ENCODE measurements around the gene NFIA.

GRCh38 chr1:61131716-61132115 is 49.4 kb downstream of the NFIA start:
- TF ChIP-seq POLR2A (IDR thresholded peaks at IDR 0.05) (no peak), CTCF (IDR thresholded peaks at IDR 0.05) (no peak), POLR2AphosphoS5 (IDR thresholded peaks at IDR 0.05) (no peak)

Data from upper lobe of left lung (tissue), 4 donors.